GM18951 (cell line): Measurements from ENCODE around the gene LRRC1.

Experiments
- POLR2A ChIP-seq: IDR thresholded peaks from 4 replicates; pipeline ENCODE4 v1.6.1; 2011; ENCODE audit warnings: mild to moderate bottlenecking; ENCODE audit not compliant: insufficient read length, insufficient read depth; ENCODE audit errors: extremely low read depth
- in situ Hi-C: fragments of 300-500 bp; cut with MboI; formaldehyde crosslinking; loops from one replicate; pipeline ENCODE4 v1.12.0; 2022; ENCODE audit warnings: low sequenced_read_pairs, mixed read lengths, inconsistent platforms; ENCODE audit not compliant: unreplicated experiment

The LRRC1 gene

GRCh38 chr6:53947780-53948179 lies 153.0 kb downstream of the LRRC1 start:
- TF ChIP-seq POLR2A: no peak
- in situ Hi-C loops: no loop called here

GRCh38 chr6:53951383-53951782 lies 156.6 kb downstream of the LRRC1 start:
- no peak for TF ChIP-seq POLR2A
- in situ Hi-C loops: no loop called here

GRCh38 chr6:53956068-53956711 lies 161.4 kb downstream of the LRRC1 start:
- no peak for TF ChIP-seq POLR2A
- in situ Hi-C loops: no loop called here

GRCh38 chr6:53956804-53957203 lies 162.0 kb downstream of the LRRC1 start:
- in situ Hi-C loops: no loop called here
- no peak for TF ChIP-seq POLR2A

GRCh38 chr6:53959717-53960116 lies 164.9 kb downstream of the LRRC1 start:
- in situ Hi-C loops: no loop called here
- TF ChIP-seq POLR2A: no peak

- no peak for TF ChIP-seq POLR2A
- in situ Hi-C loops: no loop called here
Measured at GRCh38 chr6:53960311-53960710, 165.5 kb downstream of the LRRC1 start.

- in situ Hi-C loops: no loop called here
- no peak for TF ChIP-seq POLR2A
Measured at GRCh38 chr6:53961679-53962370, 167.0 kb downstream of the LRRC1 start.

- in situ Hi-C loops: no loop called here
- TF ChIP-seq POLR2A: no peak
Measured at GRCh38 chr6:53962646-53963045, 167.8 kb downstream of the LRRC1 start.

- TF ChIP-seq POLR2A: no peak
- in situ Hi-C loops: no loop called here
Measured at GRCh38 chr6:53967415-53967814, 172.6 kb downstream of the LRRC1 start.
